HepG2 (cell line): ENCODE results near the gene HMGCR. TPM values are rescaled to one million over a fixed set of nuclear protein-coding genes. Genes with fewer than 3 reads are reported as not detected.
A peak's percentile ranks its signal among the peaks of the same experiment; 100 is the strongest.

Experiments used
- ATAC-seq: fragments of 200-7000 bp; cut with Tn5 transposase; 3 replicates; pipeline ENCODE4 v1.9.1; 2020; ENCODE audit warnings: mild to moderate bottlenecking, moderate library complexity
- BruUV-seq: library from RNA; stranded (reverse); fragments of 400-500 nt; replicated peaks from 2 replicates; lab custom pipeline; 2021; lab: Mats Ljungman, UMichigan
- CTCF ChIA-PET: fragments of 300-600 bp; formaldehyde crosslinking; extraction: SDS; loops from one replicate; lab custom pipeline; 2021; ENCODE audit warnings: low total read pairs, inconsistent platforms, low intra/inter-chr PET ratio; lab: Yijun Ruan, JAX
- POLR2A ChIA-PET: fragments of 350-600 bp; sonication (Branson Sonifier 250); formaldehyde crosslinking; loops from one replicate; lab custom pipeline; 2020; ENCODE audit warnings: antibody characterized with exemption, inconsistent platforms; lab: Yijun Ruan, JAX
- DNase-seq: peaks from one replicate; pipeline ENCODE4 v3.0.0-alpha.2; 2015; ENCODE audit warnings: low spot score
- FAIRE-seq: peaks from 3 replicates; lab custom pipeline; 2011; peaks lifted over from hg19 to GRCh38; lab: Jason Lieb, UNC
- H2AFZ ChIP-seq: one replicate; pipeline ENCODE4 v1.6.1; 2011; ENCODE audit warnings: low read length, inconsistent platforms
- H3K27ac ChIP-seq: fragments of 300-600 bp; 3 replicates; pipeline ENCODE4 v1.8.0; 2011; ENCODE audit warnings: mixed run types, mild to moderate bottlenecking, mixed read lengths, low read length, inconsistent platforms; ENCODE audit not compliant: insufficient read depth; ENCODE audit errors: extremely low read length
- H3K27me3 ChIP-seq, 2 experiments: fragments of 200-600 bp in 1 of 2; 2 replicates in 1 of 2; 3 replicates in 1 of 2; pipeline versions ENCODE4 v1.6.0 to v1.8.0; 2011; ENCODE audit warnings: low read length in 2 of 2, mild to moderate bottlenecking in 2 of 2, moderate library complexity in 2 of 2, inconsistent platforms in 1 of 2; ENCODE audit not compliant: insufficient read depth in 2 of 2, control insufficient read depth in 1 of 2
- H3K36me3 ChIP-seq, 2 experiments: fragments of 200-600 bp in 1 of 2; replicated peaks in 1 of 2; 2 replicates in 1 of 2; 3 replicates in 1 of 2; pipeline versions ENCODE4 v1.5.1 to v1.8.0; 2011; ENCODE audit warnings: low read length in 2 of 2, inconsistent platforms in 1 of 2; ENCODE audit not compliant: insufficient read depth in 2 of 2, control insufficient read depth in 1 of 2
- H3K4me1 ChIP-seq: 2 replicates; pipeline ENCODE4 v1.5.1; 2012; ENCODE audit warnings: low read length, inconsistent platforms; ENCODE audit not compliant: insufficient read depth
- H3K4me2 ChIP-seq: 2 replicates; pipeline ENCODE4 v1.6.0; 2011; ENCODE audit warnings: low read depth, low read length, inconsistent platforms
- H3K4me3 ChIP-seq, 3 experiments: fragments of 200-600 bp in 1 of 3; sonication (generic), shearing (Covaris generic) in 1 of 3; replicated peaks in 1 of 3; 2 replicates each; pipeline ENCODE4 v1.5.1; 2011 to 2016; ENCODE audit warnings: low read length in 3 of 3, inconsistent platforms in 2 of 3, low read depth in 2 of 3, mild to moderate bottlenecking in 2 of 3, control low read depth in 1 of 3, mixed read lengths in 1 of 3; ENCODE audit not compliant: insufficient read depth in 1 of 3
- H3K79me2 ChIP-seq: one replicate; pipeline ENCODE4 v1.6.1; 2011; ENCODE audit warnings: low read length, inconsistent platforms; ENCODE audit not compliant: insufficient read depth
- H3K9ac ChIP-seq: 2 replicates; pipeline ENCODE4 v1.6.0; 2011; ENCODE audit warnings: mild to moderate bottlenecking, low read depth, low read length, inconsistent platforms; ENCODE audit not compliant: insufficient read depth
- H3K9me3 ChIP-seq: 2 replicates; pipeline ENCODE4 v1.5.1; 2012; ENCODE audit warnings: mild to moderate bottlenecking, low read length
- H4K20me1 ChIP-seq: 2 replicates; pipeline ENCODE4 v1.6.0; 2011; ENCODE audit warnings: inconsistent platforms, mild to moderate bottlenecking, low read length, moderate library complexity; ENCODE audit not compliant: insufficient read depth
- CAMTA2 ChIP-seq: sonication (generic); formaldehyde crosslinking; IDR thresholded peaks from 2 replicates; pipeline ENCODE4 v1.4.0; 2020; ENCODE audit warnings: mild to moderate bottlenecking, missing genetic modification reagents, borderline replicate concordance
- CHD2 ChIP-seq: IDR thresholded peaks from 2 replicates; pipeline ENCODE4 v1.6.1; 2011; ENCODE audit warnings: low read depth, low read length, improper control_type of control experiment
- DMAP1 ChIP-seq: IDR thresholded peaks from 2 replicates; pipeline ENCODE4 v1.6.1; 2016
- EEA1 ChIP-seq: sonication (generic); formaldehyde crosslinking; IDR thresholded peaks from 2 replicates; pipeline ENCODE4 v1.5.1; 2020; ENCODE audit warnings: mild to moderate bottlenecking, missing genetic modification reagents, borderline replicate concordance
- EZH2 ChIP-seq: conservative IDR thresholded peaks from 2 replicates; pipeline ENCODE4 v1.6.1; 2012; ENCODE audit warnings: mild to moderate bottlenecking, low read depth, low read length, moderate library complexity
- ISL2 ChIP-seq: sonication (generic); formaldehyde crosslinking; IDR thresholded peaks from 2 replicates; pipeline ENCODE4 v1.5.0; 2020; ENCODE audit warnings: missing genetic modification reagents
- KLF9 ChIP-seq: IDR thresholded peaks from 2 replicates; pipeline ENCODE4 v1.6.1; 2016; ENCODE audit warnings: low read depth
- SALL1 ChIP-seq: sonication (generic); formaldehyde crosslinking; IDR thresholded peaks from 2 replicates; pipeline ENCODE4 v1.8.0; 2022; ENCODE audit warnings: mild to moderate bottlenecking, missing genetic modification reagents
- SMAD3 ChIP-seq: sonication (generic); formaldehyde crosslinking; IDR thresholded peaks from 2 replicates; pipeline ENCODE4 v1.4.0; 2020; ENCODE audit warnings: missing genetic modification reagents
- WIZ ChIP-seq: sonication (generic); formaldehyde crosslinking; IDR thresholded peaks from 2 replicates; pipeline ENCODE4 v1.5.1; 2020; ENCODE audit warnings: mild to moderate bottlenecking, missing genetic modification reagents
- ZFP90 ChIP-seq: sonication (generic); formaldehyde crosslinking; IDR thresholded peaks from 2 replicates; pipeline ENCODE4 v1.8.0; 2022; ENCODE audit warnings: missing genetic modification reagents, mild to moderate bottlenecking, inconsistent platforms, borderline replicate concordance
- ZNF761 ChIP-seq: sonication (generic); formaldehyde crosslinking; conservative IDR thresholded peaks from 2 replicates; pipeline ENCODE4 v1.4.0; 2020; ENCODE audit warnings: mild to moderate bottlenecking, missing genetic modification reagents
- whole genome bisulfite sequencing: methylation state at CpG from one replicate; pipeline ENCODE4 v1.1.6; 2017; ENCODE audit warnings: low lambda C conversion rate; 5-methylcytosine and 5-hydroxymethylcytosine counted together
- in situ Hi-C: cut with HindIII; loops from 2 replicates; pipeline ENCODE4 v1.10.0; 2017; ENCODE audit warnings: low pct_unique_long_range_greater_than_20kb; ENCODE audit not compliant: extremely low pct_ligation_motif_present
- intact Hi-C: fragments of 100-400 bp; cut with micrococcal nuclease; formaldehyde crosslinking; loops from one replicate; pipeline ENCODE4 v1.10.0; 2022; ENCODE audit not compliant: unreplicated experiment
- polyA plus RNA-seq, 8 experiments: library from polyadenylated mRNA; depleted of rRNA in 3 of 8; stranded (reverse) in 7 of 8; unstranded in 1 of 8; fragments of >200 nt; fragmentation: Illumina TruSeq in 4 of 8; extraction: Trizol in 4 of 8; gene quantifications; 2 replicates each; pipeline versions ENCODE4 v1.2.1 to v1.2.3, GENCODE V29; 2011 to 2016; ENCODE audit warnings: low read depth in 4 of 8, missing spikeins in 1 of 8, mixed read lengths in 1 of 8; ENCODE audit not compliant: insufficient read depth in 1 of 8
- total RNA-seq, 5 experiments: library from RNA; depleted of rRNA; stranded (reverse); fragments of >200 nt; fragmentation: Illumina TruSeq; extraction: Trizol; gene quantifications; 2 replicates each; pipeline ENCODE4 v1.2.3, GENCODE V29; 2016; ENCODE audit warnings: low read depth in 1 of 5
- TF ChIP-seq, protein P1 (sequence below): fragments of 450-650 bp; IDR thresholded peaks from 2 replicates; pipeline ENCODE4 v1.6.1; 2016
- TF ChIP-seq, protein P2 (sequence below): IDR thresholded peaks from 2 replicates; pipeline ENCODE4 v1.6.1; 2016; ENCODE audit warnings: low read depth
- TF ChIP-seq, protein P3 (sequence below): sonication (generic); formaldehyde crosslinking; IDR thresholded peaks from 2 replicates; pipeline ENCODE4 v1.5.1; 2020; ENCODE audit warnings: missing genetic modification reagents, mild to moderate bottlenecking, borderline replicate concordance
- TF ChIP-seq, protein P4 (sequence below): sonication (generic); formaldehyde crosslinking; IDR thresholded peaks from 2 replicates; pipeline ENCODE4 v1.4.0; 2020; ENCODE audit warnings: mild to moderate bottlenecking, low read depth, missing genetic modification reagents

HMGCR gene
- total and polyA plus RNA-seq, 2 of the 13 experiments (the other 11 are each of a cell fraction or from before 2014, with no cell fraction given): 43.0 to 144 TPM

DNA sequence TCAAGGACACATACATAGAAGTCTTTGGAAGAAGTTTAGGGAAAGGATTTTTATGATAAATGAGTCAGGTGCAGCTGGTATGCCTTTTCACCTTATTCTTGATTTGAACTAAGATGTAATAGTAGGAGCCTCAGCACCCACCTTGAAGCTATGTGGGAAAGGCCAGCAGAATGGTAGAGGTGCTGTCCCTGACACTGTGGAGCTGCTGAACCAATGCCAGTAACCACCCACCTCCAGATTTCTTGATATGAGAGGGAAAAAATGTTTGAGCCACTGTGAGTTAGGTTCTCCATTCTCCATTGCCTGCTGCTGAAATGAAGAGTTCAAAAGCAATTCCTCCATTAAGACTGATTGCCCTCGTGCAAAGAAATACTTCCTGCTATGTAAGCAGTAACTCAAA lies 12.2 kb upstream of the HMGCR start:
- Histone ChIP-seq H3K27me3 (no peaks in the 10 kb centered on the region), H3K9me3 (no peaks in the 10 kb centered on the region), H3K4me2 (peak overlapping the region; percentile 42; the same call in 1 of the 2 replicates), H2AFZ (no peak overlapping the region), H3K9ac (no peak overlapping the region), H3K79me2 (no peaks in the 10 kb centered on the region), H3K27ac (peak overlapping the region; percentile 8), H3K4me1 (peaks cover 64% of the 10 kb centered on the region), H3K4me3 (no peak overlapping the region)
- DNase-seq: no peak
- no peak for FAIRE-seq
- in situ Hi-C loops: loop anchor here (10.0 kb wide), 1 partner anchor 90 kb away; the partner anchor contains the start of gene ANKRD31
- BruUV-seq: no TSS peak
- ChIA-PET POLR2A (no interaction called here), CTCF (no interaction called here)
- ATAC-seq: peak; percentile 28; the same call in 2 of the 3 replicates
- TF ChIP-seq ZFP90 (CRISPR knock-in tag) (no peak), CHD2 (no peak), KLF9 (CRISPR knock-in tag) (no peak), ISL2 (CRISPR knock-in tag) (no peak), CAMTA2 (no peak), SMAD3 (CRISPR knock-in tag) (no peak), EEA1 (CRISPR knock-in tag) (no peak), ZNF761 (CRISPR knock-in tag) (no peak), DMAP1 (CRISPR knock-in tag) (no peak), SALL1 (no peak), WIZ (CRISPR knock-in tag) (no peak), EZH2 (no peak)
- TF ChIP-seq, protein P1, sequence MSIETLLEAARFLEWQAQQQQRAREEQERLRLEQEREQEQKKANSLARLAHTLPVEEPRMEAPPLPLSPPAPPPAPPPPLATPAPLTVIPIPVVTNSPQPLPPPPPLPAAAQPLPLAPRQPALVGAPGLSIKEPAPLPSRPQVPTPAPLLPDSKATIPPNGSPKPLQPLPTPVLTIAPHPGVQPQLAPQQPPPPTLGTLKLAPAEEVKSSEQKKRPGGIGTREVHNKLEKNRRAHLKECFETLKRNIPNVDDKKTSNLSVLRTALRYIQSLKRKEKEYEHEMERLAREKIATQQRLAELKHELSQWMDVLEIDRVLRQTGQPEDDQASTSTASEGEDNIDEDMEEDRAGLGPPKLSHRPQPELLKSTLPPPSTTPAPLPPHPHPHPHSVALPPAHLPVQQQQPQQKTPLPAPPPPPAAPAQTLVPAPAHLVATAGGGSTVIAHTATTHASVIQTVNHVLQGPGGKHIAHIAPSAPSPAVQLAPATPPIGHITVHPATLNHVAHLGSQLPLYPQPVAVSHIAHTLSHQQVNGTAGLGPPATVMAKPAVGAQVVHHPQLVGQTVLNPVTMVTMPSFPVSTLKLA: no peak
- TF ChIP-seq, protein P2, sequence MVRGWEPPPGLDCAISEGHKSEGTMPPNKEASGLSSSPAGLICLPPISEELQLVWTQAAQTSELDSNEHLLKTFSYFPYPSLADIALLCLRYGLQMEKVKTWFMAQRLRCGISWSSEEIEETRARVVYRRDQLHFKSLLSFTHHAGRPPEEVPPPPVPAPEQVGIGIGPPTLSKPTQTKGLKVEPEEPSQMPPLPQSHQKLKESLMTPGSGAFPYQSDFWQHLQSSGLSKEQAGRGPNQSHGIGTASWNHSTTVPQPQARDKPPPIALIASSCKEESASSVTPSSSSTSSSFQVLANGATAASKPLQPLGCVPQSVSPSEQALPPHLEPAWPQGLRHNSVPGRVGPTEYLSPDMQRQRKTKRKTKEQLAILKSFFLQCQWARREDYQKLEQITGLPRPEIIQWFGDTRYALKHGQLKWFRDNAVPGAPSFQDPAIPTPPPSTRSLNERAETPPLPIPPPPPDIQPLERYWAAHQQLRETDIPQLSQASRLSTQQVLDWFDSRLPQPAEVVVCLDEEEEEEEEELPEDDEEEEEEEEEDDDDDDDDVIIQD: no peak
- TF ChIP-seq, protein P3, sequence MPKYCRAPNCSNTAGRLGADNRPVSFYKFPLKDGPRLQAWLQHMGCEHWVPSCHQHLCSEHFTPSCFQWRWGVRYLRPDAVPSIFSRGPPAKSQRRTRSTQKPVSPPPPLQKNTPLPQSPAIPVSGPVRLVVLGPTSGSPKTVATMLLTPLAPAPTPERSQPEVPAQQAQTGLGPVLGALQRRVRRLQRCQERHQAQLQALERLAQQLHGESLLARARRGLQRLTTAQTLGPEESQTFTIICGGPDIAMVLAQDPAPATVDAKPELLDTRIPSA (CRISPR knock-in tag): no peak
- TF ChIP-seq, protein P4, sequence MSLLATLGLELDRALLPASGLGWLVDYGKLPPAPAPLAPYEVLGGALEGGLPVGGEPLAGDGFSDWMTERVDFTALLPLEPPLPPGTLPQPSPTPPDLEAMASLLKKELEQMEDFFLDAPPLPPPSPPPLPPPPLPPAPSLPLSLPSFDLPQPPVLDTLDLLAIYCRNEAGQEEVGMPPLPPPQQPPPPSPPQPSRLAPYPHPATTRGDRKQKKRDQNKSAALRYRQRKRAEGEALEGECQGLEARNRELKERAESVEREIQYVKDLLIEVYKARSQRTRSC (CRISPR knock-in tag): no peak
- TF ChIP-seq, all 625 proteins: peak for 0
- Histone ChIP-seq H4K20me1 (no peaks in the 10 kb centered on the region), H3K36me3 (no peaks in the 10 kb centered on the region)
- 19% methylated on average over 1 of the region's 1 CpG for WGBS
- intact Hi-C loops: no loop called here
